ENCODE results near the gene LRBA.
"Not testable (repeated sequence)": the region's sequence is repeated elsewhere in the genome, so short reads cannot be mapped to it uniquely, and the experiment has no call there.

LRBA gene

DNA sequence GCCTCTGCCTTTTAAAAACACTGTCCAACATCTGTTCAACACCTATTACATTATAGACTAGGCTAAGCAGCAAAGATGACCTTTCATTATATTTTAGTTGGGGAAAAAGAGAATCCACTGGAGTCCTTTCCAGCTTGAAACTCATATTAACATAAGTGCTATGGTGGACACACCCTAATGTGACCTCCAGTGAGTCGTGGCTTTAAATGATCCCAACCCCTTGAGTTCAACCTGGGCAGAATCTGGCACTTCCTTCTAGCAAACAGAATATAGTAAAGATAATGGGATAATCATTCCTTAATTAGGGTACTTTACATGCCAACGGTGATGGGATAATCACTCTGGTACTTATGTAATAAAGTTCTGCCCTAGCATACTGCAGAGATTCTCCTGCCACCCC lies 270.5 kb downstream of the LRBA start:
- TF ChIP-seq, protein P1, sequence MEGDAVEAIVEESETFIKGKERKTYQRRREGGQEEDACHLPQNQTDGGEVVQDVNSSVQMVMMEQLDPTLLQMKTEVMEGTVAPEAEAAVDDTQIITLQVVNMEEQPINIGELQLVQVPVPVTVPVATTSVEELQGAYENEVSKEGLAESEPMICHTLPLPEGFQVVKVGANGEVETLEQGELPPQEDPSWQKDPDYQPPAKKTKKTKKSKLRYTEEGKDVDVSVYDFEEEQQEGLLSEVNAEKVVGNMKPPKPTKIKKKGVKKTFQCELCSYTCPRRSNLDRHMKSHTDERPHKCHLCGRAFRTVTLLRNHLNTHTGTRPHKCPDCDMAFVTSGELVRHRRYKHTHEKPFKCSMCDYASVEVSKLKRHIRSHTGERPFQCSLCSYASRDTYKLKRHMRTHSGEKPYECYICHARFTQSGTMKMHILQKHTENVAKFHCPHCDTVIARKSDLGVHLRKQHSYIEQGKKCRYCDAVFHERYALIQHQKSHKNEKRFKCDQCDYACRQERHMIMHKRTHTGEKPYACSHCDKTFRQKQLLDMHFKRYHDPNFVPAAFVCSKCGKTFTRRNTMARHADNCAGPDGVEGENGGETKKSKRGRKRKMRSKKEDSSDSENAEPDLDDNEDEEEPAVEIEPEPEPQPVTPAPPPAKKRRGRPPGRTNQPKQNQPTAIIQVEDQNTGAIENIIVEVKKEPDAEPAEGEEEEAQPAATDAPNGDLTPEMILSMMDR (conservative IDR thresholded peaks at IDR 0.05; ENCODE audit: low read depth) = no peak
- ChIA-PET POLR2A (ENCODE audit: low non-redundant PET) (no interaction called here), CTCF (no interaction called here)
- no peak for DNase-seq (ENCODE audit: low spot score)
- no peak overlapping the region for H3K27ac ChIP-seq

DNA sequence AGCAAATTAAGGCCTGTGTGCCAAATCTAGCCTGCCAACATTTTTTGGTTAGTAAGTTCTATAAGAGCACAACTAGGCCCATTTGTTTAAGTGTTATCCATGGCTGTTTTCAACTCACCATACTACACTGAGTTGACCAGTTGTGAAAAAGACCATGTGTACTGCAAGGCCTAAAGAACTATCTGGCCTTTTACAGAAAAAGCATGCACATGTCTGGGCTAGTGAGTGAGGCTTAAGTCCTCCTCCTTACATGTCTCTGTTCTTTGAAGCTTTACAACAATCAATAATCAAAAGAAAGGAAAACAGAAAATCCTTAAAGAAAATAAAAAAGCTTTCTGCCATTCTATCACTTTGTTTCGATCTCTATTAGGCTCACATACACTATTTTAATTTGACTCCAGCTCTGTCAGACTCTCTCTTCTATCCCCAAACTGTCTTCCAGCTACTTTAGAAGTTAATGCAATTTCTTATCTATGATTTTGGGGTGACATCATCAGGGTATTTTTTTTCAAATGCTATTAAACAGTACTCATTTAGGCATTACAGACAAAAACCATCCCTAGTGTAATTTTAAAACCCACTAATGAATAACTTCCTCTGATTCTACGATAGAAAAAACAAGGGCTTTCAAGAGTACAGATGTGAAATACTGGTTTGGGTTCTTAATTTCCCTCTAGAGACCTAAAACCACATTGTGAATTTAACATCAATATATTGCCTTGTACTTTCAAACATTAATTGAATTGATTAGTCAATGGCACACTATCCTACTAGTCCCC lies 271.3 kb downstream of the LRBA start:
- TF ChIP-seq, protein P1 (conservative IDR thresholded peaks at IDR 0.05; ENCODE audit: low read depth) = no peak
- POLR2A ChIA-PET (ENCODE audit: low non-redundant PET) = no interaction called here
- H3K27ac ChIP-seq = no peak overlapping the region

DNA sequence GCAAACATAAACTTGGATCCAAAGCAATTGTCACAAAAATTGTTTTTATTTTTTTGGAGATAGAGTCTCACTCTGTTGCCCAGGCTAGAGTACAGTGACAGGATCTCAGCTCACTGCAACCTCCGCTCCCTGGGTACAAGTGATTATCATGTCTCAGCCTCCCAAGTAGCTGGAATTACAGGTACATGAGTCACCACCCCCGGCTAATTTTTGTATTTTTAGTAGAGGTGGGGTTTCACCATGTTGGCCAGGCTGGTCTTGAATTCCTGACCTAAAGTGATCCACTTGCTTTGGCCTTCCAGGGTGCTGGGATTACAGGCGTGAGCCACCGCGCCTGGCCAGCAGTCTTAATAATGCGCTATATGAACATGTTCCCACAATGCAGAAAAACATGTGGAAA lies 272.2 kb downstream of the LRBA start:
- CTCF ChIA-PET; POLR2A ChIA-PET (ENCODE audit: low non-redundant PET); H3K27ac ChIP-seq; DNase-seq (ENCODE audit: low spot score): not testable (repeated sequence)

More for the DNA sequence above, 271.3 kb downstream of the LRBA start:
- DNase-seq (ENCODE audit: low spot score) = no peak
- CTCF ChIA-PET = no interaction called here

DNA sequence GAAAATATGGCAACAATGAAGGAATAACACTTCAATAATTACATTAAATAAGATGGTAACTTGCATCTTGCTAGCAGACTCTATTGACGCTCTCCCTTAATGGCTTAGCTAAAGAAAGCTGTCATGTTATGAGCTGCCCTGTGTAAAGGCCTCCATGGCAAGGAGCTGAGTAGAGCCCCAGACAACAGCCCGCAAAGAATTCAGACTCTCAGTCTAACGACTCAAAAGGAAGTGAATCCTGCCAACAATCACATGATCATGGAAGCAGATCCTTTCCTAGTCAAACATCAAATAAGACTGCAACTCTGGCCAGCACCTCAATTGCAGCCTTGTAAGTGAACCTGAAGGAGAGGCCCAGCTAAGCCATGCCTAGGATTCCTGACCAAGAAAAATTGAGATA lies 275.5 kb downstream of the LRBA start:
- ChIA-PET CTCF (no interaction called here), POLR2A (ENCODE audit: low non-redundant PET) (no interaction called here)
- DNase-seq (ENCODE audit: low spot score) = no peak
- H3K27ac ChIP-seq = no peak overlapping the region
- TF ChIP-seq, protein P1 (conservative IDR thresholded peaks at IDR 0.05; ENCODE audit: low read depth) = no peak

DNA sequence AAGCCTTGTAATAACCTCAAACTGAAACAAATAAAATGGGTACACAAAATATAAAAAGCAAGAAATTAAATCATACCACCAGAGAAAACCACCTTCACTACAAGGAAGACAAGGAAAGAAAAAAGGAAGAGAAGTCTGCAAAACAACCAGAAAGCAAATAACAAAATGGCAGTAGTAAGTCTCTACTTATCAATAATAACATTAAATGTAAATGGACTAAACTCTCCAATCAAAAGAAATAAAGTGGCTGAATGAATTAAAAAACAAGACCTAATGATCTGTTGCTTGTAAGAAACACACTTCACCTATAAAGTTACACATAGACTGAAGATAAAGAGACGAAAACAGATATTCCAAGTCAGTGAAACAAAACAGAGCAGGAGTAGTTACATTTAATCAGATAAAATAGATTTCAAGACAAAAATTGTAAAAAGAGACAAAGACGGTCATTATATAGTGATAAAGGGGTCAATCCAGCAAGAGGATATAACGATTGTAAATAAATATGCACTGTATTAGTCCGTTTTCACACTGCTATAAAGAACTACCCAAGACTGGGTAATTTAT lies 289.0 kb downstream of the LRBA start:
- TF ChIP-seq, protein P1 (conservative IDR thresholded peaks at IDR 0.05; ENCODE audit: low read depth) = no peak
- no peak for DNase-seq (ENCODE audit: low spot score)
- H3K27ac ChIP-seq = no peak overlapping the region
- ChIA-PET CTCF (interaction anchor here (0.6 kb wide), 1 partner anchor 141 kb away, joined by 3 read pairs; no protein-coding TSS in a partner anchor), POLR2A (ENCODE audit: low non-redundant PET) (no interaction called here)

DNA sequence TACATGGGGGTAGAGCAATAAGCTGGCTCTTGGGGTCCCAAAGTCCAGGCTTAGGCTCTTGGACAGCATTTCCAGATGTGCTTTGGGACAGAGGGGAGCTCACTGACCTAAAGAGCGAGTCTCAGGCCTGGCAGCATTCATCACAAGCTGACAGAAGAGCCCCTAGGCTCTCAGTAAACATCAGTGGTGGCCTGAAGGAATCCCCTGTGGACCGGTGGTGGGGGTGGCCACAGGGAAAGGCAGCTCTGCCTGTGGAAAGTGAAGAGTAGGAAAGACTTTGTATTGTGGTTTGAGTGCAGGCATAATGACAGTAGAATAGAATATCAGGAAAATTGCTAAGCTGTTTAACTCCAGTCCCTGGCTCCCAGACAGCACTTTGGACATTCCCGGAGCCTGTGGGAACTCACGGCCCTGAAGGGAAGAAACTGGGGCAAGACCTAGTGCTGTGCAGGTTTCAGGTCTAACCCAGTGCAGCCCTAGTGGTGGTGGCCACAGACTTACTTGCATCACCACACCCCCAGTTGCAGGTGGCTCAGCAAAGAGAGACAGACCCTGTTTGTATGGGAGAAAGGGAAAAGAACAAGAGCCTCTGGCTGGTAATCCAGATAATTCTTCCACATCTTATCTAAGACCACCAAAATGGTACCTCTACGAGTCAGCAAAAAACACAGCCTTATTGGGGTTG lies 291.2 kb downstream of the LRBA start:
- H3K27ac ChIP-seq = no peak overlapping the region
- no peak for DNase-seq (ENCODE audit: low spot score)
- CTCF ChIA-PET = no interaction called here
- TF ChIP-seq, protein P1 (conservative IDR thresholded peaks at IDR 0.05; ENCODE audit: low read depth) = no peak
- POLR2A ChIA-PET (ENCODE audit: low non-redundant PET) = no interaction called here

DNA sequence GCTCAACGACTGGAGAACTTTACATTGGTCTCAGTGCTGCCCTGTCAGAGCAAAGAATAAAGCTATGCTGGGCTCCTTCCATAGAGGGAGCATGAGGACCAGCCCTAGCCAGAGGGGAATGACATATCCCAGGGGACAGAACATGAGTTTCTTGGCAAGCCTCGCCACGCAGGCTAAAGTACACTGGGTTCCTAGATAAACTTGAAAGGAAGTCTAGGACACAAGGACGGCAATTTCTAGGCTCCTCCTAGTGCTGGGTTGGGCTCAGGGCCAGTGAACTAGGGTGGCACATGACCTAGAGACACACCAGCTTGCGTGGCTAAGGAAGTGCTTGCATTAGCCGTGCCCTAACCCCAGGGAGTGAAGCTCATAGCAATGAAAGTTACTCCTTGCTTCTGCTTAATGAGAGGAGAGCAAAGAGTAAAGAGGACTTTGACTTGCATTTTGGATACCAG lies 292.1 kb downstream of the LRBA start:
- ChIA-PET POLR2A (ENCODE audit: low non-redundant PET) (no interaction called here), CTCF (interaction anchor here (0.7 to 0.9 kb wide), 2 partner anchors 42 to 143 kb away, joined by 4 to 5 read pairs; no protein-coding TSS in a partner anchor)
- TF ChIP-seq, protein P1 (conservative IDR thresholded peaks at IDR 0.05; ENCODE audit: low read depth) = no peak
- peak; percentile 12 for DNase-seq (ENCODE audit: low spot score)
- peak overlapping the region; percentile 22 for H3K27ac ChIP-seq

Measured in RWPE1 (cell line).